ENCODE measurements around the gene IL17RA.
A peak's percentile ranks its signal among the peaks of the same experiment; 100 is the strongest.

IL17RA gene

DNA sequence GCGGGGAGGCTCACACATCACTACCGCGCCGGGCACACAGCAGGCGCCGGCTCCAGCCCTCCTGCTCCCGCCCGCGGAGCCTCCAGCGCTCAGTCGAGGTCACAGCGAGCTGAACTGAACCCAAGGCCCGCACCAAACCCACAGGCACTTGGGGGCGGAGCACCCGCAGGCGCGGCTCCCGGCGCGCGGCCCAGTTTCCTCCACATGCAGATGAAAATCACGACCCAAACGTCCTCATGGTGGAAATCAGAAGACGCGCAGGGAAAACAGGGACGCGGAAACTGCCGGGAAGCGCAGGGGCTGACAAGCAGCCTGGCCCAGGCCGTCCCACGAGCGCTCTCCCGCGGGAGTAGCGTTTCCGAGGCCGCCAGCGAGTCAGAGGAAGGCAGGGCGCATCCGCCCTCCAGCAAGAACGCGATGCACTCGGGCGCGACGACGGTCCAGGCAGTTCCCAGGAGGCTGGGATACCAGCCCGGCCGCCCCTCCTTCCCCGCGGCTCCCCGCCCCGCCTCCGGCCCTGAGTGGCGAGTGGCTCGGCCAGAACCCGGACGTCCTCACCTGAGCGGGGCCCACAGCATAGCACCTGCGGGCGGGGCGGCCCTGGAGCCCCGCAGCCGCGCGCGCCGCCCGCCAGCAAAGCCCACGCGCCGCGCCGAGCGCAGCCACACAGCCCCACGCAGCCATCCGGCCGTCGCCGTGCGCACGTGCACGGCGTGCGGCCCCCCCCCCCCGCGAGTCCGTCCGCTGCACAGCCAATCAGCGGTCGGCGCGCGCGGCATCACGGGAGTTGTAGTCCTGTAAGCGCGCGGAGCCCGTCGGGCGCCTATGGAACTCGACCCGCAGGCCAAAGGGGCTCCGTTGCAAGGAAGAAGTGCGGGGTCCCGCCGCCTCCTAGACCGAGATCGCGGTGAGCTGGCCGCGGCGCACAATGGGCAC, 74.0 kb downstream of the IL17RA start, which contains the start of gene HDHD5:
Gene HDHD5, minus strand, starts transcription at position 710 of the 936 bp plus-strand sequence. Its CDS starts 26 bp downstream, at position 684.
- DNase-seq = peak; percentile 83

DNA sequence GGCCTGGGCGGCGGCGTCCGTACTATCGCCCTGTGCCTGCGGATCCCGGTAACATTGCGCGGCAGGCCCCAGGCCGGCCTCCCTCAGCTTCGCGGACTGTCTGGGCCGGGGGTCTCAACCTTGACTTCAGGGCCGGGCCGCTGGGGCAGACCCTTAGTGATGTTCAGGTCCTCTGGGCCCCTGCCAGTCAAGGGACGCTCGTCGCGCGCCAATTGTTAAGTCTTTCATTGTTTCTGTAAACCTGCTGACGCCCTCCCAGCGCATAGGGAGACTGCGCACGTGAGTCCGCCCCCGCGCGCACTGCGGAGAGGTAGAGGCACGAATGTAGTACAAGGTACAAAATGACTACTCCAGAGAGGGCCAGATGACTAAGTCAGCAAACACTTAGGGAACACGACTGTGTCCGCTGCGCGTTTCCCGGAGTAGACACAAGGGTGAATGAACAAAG, 74.7 kb downstream of the IL17RA start:
- DNase-seq = peak; percentile 13

DNA sequence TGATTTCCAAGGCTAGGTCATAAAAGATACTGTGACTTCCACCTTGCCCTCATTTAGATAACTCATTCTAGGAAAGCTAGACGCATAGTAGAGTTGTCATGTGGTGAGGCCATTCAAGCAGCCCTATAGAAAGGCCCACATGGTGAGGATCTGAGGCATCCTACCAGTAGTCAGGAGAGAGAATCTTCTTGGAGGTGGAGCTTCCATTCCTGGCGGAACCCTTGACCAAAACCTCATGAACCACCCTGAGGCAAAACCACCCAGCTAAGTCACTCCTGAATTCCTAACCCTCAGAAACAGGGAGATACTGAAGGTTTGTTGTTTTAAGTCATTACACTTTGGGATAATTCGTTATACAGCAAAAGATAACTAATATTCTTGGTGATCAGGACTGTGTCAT, 77.2 kb downstream of the IL17RA start:
- no peak for DNase-seq

DNA sequence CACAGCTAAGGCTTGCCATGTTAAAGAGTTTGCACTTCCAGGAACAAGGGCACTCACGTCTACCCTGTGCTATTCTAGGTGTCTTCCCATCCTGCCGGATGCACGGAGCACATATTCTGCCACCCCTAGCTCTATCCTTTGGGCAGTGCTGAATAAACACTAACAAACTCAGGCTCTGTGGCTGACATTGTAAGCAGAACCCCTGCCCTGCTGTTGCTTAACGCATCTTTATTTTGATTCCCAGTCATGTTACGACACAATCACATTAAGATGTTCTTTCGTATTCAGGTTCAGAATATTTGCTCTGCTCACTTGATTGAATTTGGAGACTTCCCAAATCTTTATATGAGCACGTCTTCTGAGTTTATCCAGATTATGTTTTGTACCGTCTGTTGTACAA, 77.9 kb downstream of the IL17RA start:
- DNase-seq = no peak

DNA sequence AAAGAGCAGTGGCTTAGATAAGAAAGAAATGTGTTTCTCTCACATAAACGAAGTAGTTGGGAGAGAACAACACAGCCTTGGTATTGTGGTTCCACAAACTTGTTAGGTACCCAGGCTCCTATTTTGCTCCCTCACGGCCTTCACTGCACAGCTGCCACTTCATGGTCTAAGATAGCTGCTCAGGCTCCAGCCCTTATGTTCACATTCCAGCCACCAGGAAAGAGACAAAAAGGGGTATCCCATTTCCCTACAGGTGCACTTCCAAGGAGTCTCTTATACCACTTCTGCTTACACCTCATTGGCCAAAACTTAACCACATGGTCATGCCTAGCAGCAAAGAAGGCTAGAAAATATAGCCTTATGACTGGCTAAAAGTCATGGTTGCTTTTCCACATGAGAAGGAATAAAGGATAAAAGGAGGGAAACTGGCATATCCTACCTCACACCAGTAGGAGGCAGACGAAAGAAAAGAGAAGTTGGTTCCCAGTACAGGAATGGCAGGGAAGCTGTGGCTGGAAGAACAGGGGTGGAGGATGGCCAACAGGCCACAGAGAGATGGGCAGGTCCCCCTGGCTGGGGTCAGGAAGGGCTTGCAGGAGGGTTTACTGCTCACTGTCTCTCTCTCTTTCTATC, 79.7 kb downstream of the IL17RA start:
- no peak for DNase-seq

Data from activated CD4-positive, alpha-beta T cell treated with anti-CD3 and anti-CD28 coated beads for 1 hour (primary cell).